Measurements from ENCODE around the gene FAM169A. TPM values are rescaled to one million over a fixed set of nuclear protein-coding genes. Genes with fewer than 3 reads are reported as not detected.
"Not testable (repeated sequence)": the region's sequence is repeated elsewhere in the genome, so short reads cannot be mapped to it uniquely, and the experiment has no call there.

FAM169A gene
- total RNA-seq, 2 experiments from 2014 or later: 8.3 to 9.2 TPM

DNA sequence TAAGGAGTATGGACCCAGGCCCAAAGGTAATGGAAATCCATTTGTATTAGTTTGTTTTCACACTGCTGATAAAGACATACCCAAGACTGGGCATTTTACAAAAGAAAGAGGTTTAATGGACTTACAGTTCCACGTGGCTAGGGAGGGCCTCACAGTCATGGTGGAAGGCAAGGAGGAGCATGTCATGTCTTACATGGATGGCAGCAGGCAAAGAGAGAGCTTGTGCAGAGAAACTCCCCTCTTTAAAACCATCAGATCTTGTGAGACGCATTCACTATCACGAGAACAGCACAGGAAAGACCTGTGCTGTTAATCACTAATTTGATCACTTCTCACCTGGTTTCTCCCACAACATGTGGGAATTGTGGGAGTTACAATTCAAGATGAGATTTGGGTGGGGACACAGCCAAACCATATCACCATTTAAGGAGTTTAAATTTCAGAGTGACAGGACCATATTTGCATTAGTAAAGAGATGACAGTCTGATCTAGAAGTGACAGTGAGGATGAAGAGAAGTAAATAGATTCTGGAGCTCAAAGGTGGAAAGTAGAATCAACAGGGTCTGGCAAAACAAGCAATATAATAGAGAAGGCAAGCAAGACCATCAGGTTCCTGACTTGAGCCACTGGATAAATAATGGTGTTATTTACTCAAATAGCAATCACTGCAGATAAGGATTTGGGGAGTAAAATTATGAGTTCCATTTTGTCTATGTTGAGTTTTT is 7.5 kb upstream of the FAM169A start:
- CTCF ChIA-PET: no interaction called here
- POLR2A ChIA-PET: no interaction called here

DNA sequence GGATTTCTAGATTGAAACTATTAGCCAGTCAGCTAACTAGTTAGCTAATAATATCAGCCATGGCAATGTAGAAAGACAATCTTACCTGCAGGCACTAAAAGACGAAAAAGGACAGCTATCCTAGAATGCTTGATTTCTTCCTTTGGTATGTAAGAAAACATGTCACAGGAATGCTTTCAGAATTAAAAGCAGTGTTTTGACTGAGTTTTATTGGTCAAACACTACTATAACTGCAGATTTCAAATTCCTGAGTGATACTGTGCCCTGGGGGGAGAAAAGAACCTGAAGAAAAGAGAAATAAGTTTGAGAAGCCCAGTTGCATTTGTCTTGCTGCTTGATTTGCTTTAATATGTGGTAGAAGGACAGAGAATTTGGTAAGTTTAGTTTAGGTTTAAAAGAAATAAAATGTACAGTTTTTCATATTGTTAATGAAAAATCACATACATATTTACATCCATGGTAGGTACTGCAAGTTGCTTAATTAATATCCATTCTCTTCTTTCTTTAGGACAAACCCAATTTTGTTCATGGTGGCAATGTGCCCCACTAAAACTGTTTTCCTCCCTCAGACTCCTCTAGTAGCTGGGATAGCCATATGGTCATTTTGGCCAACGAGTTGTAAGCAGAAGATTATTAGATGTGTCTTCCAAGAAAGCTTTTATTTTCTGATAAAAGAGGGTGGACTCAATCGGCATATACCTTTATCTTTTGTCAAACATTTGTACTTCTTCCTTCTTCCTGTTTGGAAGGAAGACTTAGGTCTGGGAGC is 4.3 kb upstream of the FAM169A start:
- CTCF ChIA-PET: interaction anchor here (0.7 kb wide), 1 partner anchor 482 kb away, joined by 3 read pairs; no protein-coding TSS in a partner anchor
- POLR2A ChIA-PET: no interaction called here

DNA sequence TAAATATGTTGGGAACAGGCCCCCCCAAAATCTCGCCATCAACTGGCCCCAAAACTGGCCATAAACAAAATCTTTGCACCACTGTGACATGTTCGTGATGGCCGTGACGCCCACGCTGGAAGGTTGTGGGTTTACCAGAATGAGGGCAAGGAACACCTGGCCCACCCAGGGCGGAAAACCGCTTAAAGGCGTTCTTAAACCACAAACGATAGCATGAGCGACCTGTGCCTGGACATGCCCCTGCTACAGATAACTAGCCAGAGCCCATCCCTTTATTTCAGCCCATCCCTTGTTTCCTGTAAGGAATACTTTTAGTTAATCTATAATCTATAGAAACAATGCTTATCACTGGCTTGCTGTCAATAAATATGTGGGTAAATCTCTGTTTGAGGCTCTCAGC is 3.2 kb upstream of the FAM169A start:
- CTCF ChIA-PET: interaction anchor here (0.7 kb wide), 1 partner anchor 753 kb away, joined by 3 read pairs; no protein-coding TSS in a partner anchor
- POLR2A ChIA-PET: not testable (repeated sequence)

DNA sequence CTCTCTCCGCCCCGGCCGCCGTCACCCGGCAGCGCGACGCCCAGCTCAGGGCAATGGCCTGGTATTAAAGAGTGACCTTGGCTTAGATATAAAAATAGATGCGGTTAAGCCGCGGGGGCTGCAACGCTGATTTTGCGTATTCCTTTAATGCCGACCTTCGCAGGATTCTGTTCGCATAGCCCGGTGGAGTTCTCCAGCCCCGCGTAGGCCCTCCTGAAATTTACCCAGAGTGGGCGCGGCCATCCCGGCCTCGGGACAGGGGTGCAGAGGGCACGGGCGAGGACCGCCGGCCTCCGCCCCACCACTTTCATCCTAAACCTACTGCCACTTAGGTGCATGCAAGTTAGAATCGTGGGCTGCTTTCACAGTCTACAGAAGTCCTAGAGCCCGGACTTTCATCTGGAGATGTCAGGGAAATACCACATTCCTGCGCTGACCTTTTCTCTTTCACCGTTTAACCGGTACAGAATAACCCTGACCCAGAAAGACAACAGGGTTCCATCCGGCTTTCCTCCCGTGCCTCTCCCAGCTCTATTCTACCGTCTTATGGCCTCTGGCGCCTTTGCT is 492 bp upstream of the FAM169A start:
- POLR2A ChIA-PET: no interaction called here
- CTCF ChIA-PET: no interaction called here

DNA sequence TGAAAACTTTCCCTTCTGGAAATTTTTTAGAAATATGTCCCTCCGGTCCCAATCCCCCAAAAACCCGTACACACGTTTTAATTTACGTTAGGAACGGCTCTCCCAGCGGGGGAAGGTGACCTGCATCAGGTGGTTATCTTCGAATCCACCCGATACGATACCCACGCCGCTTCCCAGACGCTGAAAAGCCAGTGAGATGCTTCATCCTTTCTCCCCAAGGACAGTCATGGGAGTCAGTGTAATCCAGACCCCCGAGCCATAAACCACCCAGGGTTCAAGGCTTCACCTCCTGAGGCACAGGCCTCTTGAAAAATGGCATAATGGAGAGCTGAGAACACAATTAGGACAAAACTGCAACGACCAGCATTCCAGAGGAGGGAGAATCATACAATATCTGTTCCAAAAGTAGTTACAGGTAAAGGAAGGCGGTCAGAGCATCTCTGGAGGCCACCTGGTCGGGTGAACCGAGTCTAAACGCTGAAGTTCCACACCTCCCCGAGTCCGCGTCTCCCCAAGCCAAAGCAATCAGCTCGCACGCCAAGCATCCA is 857 bp downstream of the FAM169A start:
- ChIA-PET CTCF (interaction anchor here (0.7 kb wide), 1 partner anchor 99 kb away, joined by 3 read pairs; the partner anchor contains the start of genes GFM2 and NSA2), POLR2A (no interaction called here)

DNA sequence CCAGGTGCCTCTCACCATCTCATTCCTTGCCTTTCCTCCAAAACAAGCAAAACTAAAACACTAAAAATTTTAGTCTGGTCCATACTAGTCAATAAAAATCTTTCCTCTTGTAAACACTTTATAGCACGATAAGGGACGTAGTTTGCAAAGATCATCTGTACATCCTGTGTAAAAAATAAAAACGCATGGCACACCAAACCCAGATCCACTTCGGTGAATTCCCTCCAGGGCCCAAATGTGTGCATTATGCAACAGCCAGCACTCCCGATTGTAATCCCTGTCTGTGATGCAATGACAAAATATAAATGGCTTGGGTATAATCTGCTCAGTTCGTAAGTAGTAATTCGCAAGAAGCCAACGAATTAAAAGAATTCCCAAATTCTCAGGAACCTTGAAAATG is 1.4 kb downstream of the FAM169A start:
- CTCF ChIA-PET: no interaction called here

DNA sequence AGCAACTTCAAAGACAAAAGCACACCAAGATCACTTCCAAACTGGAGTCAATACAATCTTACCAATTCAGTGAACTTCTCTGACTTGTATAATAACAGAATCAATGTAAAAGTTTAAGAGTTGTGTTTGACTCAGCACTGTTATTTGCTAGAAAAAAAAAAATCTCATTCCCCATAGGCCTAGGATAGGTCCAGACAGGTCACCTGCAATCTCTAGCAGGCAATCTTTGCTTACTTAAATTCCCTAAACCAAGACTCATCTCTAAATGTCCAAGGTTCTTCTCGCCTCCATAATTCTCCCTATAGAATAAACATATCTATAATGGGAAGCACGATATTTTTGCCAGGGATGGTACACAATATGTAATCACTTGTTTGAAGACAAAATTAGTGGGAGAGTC is 2.5 kb downstream of the FAM169A start:
- CTCF ChIA-PET: no interaction called here
- POLR2A ChIA-PET: no interaction called here

More for the DNA sequence above, 1.4 kb downstream of the FAM169A start:
- POLR2A ChIA-PET: no interaction called here

DNA sequence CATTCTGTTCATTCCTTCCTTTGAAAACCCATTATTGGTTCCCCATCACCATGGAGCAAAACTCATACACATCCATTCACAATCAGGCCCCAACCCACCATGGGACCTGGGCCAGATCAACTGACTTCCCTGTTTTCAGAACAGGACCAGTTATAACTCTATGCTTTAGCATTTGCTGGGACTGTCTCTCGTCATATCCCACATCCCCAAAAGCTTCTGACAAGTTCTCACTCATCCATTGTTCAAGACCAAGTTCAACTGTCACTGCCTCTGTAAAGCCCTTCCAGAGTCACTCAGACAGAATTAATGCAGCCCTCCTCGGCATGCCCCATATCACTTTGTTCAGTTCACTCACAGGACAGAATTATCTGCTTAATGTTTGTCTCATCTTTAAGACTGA is 4.0 kb downstream of the FAM169A start:
- POLR2A ChIA-PET: no interaction called here
- CTCF ChIA-PET: interaction anchor here (0.6 kb wide), 1 partner anchor 161 kb away, joined by 3 read pairs; no protein-coding TSS in a partner anchor

DNA sequence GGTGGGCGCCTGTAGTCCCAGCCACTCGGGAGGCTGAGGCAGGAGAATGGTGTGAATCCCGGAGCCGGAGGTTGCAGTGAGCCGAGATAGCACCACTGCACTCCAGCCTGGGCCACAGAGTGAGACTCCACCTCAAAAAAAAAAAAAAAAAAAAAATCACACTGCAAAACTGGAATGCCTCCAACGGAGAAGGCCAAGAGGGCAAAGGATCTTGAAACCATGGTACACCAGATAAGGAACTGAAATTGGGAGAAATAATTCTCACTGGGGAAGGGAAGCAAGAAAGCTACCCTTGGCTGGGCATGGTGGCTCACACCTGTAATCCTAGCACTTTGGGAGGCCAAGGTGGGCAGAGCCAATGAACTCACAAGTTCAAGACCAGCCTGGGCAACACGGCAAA is 9.2 kb downstream of the FAM169A start:
- CTCF ChIA-PET: not testable (repeated sequence)
- POLR2A ChIA-PET: interaction anchor here (0.7 kb wide), 1 partner anchor 146 kb away, joined by 7 read pairs; no protein-coding TSS in a partner anchor

DNA sequence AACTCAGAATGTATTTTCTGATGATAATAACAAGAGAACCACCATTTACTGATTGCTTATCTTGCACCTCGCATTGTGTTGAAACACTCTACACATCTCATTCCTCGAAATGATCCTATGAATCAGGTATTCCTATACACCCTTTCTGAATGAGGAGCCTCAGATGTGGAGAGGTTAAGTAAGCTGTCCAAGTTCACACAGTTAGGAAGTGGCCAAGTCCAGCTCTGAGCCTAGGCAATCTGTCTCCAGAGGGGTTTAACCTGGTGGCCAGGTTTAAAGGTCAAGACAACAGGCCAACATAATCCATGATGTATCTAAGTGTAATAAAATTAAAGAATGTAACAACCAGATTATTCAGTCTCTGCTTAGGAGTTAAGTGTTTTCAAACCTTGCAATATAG is 12.9 kb downstream of the FAM169A start:
- CTCF ChIA-PET: no interaction called here
- POLR2A ChIA-PET: no interaction called here

DNA sequence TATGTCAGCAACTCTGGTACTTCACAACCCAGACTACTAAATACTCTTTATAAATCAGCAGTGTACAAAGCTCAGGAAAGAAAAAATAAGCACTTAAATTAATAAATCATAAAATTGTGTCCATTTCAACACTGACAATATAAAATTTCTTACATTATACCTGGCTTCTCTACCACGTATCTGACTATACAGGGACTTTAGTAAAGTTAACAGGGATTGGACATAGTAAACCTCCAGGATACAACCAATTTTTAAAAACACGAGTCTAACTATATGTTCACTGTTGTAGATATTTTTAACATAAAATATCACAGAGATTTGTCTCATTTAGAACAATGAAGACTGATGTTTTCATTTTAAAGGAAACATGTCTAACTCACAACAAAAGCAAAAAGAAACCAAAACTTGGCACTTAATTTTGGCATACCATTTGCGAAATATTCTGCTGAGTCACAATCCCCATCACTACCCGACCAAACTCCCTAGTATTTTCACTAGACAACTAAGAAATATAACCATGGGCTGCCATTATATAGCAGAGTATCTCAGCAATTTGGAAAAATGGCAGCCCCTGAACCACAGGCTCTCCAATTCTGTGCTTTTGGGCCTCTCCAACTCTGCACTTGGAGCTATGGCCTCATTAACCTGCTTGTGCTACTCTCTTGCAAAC is 14.4 kb downstream of the FAM169A start:
- ChIA-PET POLR2A (no interaction called here), CTCF (no interaction called here)

DNA sequence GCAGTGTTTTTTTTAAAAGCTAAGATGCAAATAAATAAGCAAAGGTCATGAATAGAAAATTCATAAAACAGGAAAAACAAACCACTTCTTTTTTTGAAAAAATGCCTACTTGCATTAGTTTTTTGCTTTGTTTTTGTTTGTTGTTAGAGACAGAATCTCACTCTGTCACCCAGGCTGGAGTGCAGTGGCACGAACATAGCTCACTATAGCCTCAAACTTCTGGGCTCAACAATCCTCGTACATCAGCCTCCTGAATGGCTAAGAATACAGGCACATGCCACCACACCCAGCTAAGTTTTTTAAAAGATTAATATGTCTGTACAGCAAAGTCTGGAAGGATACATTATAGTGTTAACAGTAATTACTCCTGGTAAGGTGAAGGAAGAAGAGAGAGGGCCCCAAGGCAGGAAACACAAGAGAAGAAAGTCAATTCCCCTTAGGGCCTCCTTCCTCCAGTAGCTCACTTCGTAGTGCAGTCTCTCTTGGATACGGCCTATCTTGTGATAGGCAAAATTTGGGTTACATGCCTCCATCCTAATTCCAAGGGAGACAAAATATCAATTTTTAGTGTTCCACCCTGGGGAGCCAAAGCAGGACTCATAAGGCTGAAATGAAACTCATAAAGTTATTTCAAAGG is 15.3 kb downstream of the FAM169A start:
- POLR2A ChIA-PET: interaction anchor here (0.5 kb wide), 1 partner anchor 189 kb away, joined by 3 read pairs; no protein-coding TSS in a partner anchor
- CTCF ChIA-PET: no interaction called here

DNA sequence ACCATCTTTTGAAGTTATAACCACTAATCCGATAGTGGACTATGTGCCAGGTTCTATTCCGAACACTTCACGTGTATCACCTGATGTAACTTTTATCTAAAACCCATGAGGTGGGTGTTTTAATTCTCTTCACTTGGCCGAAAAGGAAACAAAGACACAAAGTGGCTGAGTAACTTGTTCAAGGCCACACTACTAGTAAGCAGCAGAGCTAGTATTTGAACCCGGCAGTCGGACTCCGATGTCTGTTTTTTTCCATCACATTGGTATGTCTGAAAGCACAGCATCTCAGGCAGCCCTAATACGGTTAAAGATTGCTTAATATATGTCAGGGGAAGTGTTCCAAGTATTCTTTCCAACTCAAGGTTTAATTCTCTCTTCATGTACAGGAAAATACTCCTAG is 16.2 kb downstream of the FAM169A start:
- ChIA-PET POLR2A (no interaction called here), CTCF (no interaction called here)

DNA sequence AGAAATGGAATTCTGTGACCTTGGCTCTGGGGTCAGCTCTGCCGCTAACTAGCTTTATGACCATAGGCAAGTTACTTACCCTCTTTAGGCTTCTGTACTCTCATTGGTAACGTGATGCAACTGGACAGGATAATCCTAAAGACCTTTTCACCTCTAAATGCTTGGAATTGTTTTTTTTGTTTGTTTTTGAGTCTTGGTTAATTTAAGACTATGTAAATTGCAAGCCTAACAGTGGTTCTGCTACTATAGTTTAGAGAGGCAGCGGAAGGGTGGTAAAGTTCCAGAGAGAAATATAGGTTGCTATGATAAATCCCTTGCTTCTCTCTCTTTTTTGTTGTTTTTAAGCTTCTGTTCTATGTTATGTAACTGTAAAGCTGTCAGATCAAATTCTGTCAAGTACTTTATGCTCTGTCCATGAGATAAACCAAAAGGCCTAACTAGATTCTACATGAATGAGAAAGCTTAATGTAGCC is 17.6 kb downstream of the FAM169A start:
- ChIA-PET CTCF (no interaction called here), POLR2A (no interaction called here)

DNA sequence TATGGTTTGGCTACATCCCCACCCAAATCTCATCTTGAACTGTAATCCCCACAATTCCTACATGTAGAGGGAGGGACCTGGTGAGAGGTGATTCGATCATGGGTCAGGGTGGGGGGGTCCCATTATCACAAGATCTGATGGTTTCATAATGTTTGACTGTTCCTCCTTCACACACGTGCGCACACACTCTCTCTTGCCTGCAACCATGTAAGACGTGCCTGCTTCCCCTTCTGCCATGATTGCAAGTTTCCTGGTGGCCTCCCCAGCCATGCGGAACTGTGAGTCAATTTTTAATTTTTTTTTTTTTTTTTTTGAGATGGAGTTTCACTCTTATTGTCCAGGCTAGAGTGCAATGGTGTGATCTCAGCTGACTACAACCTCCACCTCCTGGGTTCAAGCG is 27.0 kb downstream of the FAM169A start:
- ChIA-PET CTCF (no interaction called here), POLR2A (interaction anchor here (0.7 kb wide), 1 partner anchor 246 kb away, joined by 10 read pairs; no protein-coding TSS in a partner anchor)

DNA sequence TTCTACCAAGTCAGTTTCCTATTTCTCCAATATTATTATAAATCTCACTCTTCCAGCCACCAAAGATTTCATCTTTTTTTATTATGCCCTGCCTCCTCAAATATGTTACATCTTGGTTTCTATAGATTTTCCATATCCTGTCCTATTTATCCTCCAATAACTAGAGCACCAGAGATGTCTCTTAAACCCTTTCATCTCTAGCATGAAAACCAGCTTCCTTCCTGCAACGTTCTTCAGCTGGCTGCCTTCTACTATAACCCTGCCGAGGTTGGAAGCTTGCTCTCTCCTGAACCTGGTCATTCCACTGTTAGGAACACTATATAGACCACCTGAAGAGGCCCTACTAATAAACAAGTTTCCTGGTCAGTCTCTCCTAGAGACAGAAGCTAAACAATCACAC is 27.9 kb downstream of the FAM169A start:
- CTCF ChIA-PET: no interaction called here

DNA sequence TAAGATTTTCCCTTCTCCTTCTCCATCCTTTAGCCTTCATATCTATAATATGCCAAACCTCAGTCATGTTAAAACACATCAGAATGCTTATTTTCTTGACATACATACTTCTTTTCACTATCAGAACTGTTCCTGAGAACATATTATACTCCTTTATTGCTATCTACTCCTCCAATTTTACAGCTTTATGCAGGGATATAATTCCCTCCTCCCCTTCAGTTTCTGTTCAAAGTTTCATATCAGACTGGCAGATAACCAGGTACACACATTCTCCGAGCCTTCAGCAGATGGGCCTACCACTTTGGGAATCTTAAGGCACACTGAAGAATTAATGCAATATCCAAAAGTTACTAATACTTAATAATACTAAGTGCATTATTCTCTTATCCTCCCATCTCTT is 29.1 kb downstream of the FAM169A start:
- ChIA-PET POLR2A (no interaction called here), CTCF (interaction anchor here (0.5 kb wide), 1 partner anchor 44 kb away, joined by 5 read pairs; no protein-coding TSS in a partner anchor)

More for the DNA sequence above, 27.9 kb downstream of the FAM169A start:
- POLR2A ChIA-PET: no interaction called here

DNA sequence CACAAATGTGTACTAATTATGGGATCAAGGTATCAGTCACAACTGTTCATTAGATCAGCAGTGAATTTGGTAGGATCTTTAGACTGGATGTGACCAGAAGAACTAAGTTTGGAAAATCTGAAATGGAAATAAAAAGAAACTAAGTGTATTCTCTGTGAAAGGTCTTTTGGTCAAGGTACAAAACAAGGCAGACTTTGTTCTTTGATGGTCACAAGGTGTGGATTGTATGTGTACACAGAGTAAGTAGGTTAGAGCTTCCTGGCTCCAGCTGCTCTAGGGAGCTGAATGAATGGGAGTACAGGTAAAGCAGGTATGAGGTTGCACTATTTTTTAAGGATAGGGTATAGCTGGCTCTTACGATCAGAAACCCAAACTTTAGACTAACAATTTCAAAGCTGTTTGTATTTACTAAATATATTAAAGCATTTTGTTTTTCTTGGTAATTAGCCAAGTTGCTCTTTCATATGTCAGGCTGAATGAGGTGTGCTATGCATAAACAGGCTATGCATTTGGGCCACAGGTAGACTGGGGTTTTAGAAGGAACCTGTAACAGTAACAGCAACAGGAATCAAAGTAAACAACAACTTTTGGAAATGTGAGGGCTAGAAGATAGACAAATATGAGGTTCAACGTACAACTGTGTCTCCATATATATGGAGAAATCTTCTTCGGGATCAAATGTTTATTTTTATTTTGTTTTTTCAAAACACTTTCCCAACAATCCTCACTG is 32.5 kb downstream of the FAM169A start:
- ChIA-PET CTCF (no interaction called here), POLR2A (no interaction called here)

DNA sequence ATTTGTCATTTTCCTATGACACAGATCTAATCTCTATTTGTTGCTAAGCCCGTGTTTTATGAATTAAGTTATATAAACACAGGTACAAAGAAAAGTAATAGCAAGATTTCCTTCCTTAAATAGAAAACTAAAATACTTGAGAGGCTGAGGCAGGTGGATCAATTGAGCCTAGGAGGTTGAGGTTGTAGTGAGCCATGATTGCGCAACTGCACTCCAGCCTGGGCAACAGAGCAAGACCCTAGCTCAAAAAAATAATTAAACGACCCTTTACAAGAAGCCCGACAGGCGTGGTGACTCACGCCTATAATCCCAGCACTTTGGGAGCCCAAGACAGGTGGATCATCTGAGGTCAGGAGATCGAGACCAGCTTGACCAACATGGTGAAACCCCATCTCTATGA is 36.8 kb downstream of the FAM169A start:
- POLR2A ChIA-PET: no interaction called here
- CTCF ChIA-PET: no interaction called here
